GM18951 (cell line): ENCODE results near the gene MYOF.
"Not testable (repeated sequence)": the region's sequence is repeated elsewhere in the genome, so short reads cannot be mapped to it uniquely, and the experiment has no call there.

Source experiments
- POLR2A ChIP-seq: IDR thresholded peaks from 4 replicates; pipeline ENCODE4 v1.6.1; 2011; ENCODE audit warnings: mild to moderate bottlenecking; ENCODE audit not compliant: insufficient read length, insufficient read depth; ENCODE audit errors: extremely low read depth
- in situ Hi-C: fragments of 300-500 bp; cut with MboI; formaldehyde crosslinking; loops from one replicate; pipeline ENCODE4 v1.12.0; 2022; ENCODE audit warnings: low sequenced_read_pairs, mixed read lengths, inconsistent platforms; ENCODE audit not compliant: unreplicated experiment

MYOF gene

DNA sequence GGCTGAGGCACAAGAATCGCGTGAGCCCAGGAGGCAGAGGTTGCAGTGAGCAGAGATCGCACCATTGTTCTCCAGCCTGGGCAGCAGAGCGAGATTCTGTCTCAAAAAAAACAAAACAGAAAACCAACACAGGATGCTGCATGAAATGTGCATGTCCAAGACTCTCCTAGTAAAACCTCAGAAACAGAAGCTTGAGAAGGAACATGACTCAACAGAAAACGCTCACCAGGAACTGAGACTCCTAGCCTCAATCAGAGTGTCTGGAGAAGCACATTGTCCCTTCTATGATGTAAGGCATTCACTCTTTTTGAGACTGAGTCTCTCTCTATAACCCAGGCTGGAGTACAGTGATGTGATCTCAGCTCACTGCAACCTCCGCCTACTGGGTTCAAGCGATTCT lies 168.3 kb downstream of the MYOF start:
- TF ChIP-seq POLR2A = no peak
- in situ Hi-C loops = no loop called here

DNA sequence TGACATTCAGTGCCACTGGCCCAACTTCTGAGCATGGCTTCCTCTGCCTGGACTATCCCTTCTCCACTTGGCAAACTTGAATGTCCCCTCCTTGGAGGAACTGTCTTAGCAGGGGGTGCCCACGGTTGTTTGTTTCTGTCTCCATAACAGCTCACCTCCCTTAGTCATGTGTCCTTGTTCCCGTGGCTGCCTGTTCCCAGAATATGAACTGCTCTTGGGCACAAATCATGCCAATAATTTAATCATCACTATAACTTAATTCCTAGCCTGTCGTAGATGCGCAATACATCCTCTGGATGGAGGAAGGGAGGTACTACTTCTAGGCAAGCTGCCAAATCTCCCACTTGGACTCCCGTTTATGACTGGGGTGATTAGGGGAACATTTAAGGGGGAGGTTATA lies 173.1 kb downstream of the MYOF start:
- in situ Hi-C loops = no loop called here
- no peak for TF ChIP-seq POLR2A

DNA sequence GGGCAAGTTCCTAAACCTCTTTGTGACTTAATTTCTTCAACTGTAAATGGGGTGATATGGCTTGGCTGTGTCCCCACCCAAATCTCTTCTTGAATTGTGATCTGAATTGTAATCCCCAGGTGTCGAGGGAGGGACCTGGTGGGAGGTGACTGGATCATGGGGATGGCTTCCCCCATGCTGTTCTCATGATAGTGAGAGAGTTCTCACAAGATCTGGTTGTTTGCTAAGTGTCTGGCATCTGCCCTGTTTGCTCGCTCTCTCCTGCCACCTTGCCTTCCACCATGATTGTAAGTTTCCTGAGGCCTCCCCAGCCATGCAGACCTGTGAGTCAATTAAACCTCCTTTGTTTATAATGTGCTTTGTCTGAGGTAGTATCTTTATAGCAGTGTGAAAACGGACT lies 177.0 kb downstream of the MYOF start:
- no peak for TF ChIP-seq POLR2A
- in situ Hi-C loops = no loop called here

DNA sequence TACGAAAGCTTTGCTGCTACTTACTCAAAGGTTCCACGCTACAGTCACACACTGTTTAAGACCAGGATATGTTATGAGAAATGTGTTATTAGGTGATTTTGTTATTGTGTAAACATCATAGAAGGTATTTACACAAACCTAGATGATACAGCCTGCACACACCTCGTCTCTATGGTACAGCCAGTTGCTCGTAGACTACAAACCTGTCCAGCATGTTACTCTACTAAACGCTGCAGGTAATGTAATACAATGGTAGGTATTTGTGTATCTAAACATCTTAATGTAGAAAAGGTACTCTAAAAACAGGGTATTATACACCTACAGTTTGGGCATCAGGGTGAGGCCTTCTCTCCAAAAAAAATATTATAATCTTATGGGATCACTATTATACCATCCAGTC lies 181.2 kb downstream of the MYOF start:
- in situ Hi-C loops = no loop called here
- TF ChIP-seq POLR2A = no peak

DNA sequence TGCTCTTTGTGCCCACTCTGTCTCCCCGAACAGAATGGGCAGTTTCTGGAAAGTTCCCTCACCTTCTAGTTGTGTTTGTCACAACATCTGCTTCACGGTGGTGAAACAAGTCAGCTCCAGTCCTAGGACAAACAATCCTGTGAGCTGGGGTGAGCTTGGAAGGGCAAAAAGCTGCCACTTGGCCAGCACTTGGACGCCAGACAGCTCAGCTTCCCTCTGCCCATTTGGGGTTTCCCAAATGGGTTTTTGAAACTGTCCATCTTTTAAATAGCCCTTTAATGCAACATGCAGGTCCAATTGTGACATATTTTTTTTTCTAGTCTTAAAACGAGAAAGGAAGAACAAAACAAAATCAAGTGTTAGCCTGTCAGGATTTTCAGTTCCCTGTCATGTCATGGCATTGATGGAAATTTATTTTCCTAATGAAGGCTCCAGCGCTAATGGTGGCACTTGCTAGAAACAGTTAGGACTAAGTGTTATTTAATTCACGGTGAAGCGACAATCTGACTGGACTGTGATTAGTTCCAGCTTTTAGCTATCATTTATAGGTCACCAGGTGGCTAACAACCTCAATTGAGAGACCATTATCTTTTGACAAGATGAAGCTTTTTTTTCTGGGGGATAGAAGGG lies 181.7 kb downstream of the MYOF start:
- in situ Hi-C loops = no loop called here

DNA sequence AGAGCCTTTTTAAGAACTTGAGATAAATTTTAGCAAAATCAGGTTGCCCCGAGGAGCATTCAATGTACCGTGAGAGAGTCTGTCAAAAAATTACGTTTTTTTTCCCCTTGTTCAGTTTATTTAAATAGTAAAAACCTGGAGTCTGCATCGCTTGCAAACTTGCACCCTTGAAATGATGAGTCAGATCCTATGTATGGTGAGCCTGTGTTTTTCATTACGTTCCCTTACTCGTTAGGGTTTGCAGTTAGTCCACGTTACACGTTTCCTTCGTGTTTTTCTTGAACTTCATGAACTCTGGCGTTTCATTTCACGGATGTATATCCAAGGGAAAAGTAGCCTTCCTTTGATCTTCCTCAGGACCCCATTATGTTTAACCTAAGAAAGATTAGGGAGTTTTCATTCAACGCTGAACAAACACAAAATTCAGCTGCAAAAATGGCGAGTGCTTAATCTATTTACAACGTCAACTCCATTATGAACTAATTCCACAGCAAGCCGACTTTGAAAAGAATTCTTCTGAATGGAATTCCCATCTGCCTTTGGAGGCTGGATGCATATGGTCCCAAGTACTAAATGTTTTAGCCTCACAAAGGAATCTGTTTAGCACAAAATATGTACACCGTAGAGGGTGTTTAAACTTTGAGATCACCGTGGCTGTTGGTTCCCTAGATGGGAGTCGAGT lies 182.4 kb downstream of the MYOF start:
- in situ Hi-C loops = loop anchor here (10.0 kb wide), 1 partner anchor 225 kb away; the partner anchor contains the start of gene CYP26A1
- TF ChIP-seq POLR2A = no peak

More for the DNA sequence above, 181.7 kb downstream of the MYOF start:
- TF ChIP-seq POLR2A = no peak

DNA sequence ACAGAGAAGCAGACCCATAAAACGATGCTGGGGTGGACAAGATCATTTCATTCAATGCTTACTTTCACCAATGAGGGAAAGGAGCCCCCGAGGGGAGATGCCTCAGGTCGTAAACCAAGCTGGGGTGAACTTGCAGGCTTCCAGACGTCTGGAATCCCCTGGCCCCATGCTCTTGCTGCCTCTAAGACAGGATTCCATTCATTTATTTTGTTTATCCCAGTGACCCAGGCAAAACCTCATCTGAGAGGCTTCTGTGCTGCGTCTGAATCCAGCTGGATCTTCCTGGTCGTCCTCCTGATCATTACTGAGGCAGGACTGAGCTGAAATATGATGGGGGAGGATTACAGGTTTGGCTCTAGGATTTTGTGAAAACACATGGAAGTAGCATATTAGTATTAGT lies 182.9 kb downstream of the MYOF start:
- in situ Hi-C loops = loop anchor here (10.0 kb wide), 1 partner anchor 224 kb away; the partner anchor contains the start of gene CYP26A1
- TF ChIP-seq POLR2A = no peak

DNA sequence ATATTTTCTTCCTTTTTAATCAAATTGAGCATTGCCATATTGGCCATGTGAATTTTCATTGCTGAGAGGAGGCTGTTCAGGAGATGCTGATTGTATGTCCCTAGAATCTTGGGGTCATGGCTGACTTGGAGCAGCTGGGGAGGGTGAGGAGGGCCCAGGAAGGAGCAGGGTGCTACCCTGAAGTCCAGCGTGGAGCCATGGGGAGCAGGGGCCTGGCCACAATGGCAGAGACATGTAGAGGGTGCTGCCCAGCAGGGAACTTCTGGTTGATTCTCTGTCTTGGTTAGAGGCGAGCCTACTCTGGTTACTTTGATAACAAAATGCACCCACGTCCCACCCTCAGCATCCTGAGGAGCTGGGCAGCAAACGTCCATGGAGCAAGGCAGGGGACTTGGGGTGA lies 186.0 kb downstream of the MYOF start:
- TF ChIP-seq POLR2A = no peak
- in situ Hi-C loops = loop anchor here (10.0 kb wide), 1 partner anchor 221 kb away; the partner anchor contains the start of gene CYP26A1

DNA sequence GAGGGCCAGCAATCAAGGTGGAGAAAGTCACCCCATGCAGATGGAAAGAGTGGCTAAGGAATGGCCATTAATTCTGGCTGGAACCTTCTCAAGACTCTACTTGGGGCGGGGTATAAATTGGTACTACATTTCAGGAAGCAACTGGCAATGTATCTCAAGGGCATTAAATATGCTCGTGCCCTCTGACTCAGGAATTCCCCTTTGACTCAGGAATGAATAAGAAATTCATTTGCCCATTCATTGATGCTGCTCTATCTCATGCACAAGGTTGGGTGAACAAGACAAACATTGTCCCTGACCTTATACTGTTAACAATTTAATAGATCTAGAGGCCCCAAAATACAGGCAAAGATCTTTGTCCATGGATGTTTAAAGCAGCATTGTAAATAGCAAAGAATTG lies 188.1 kb downstream of the MYOF start:
- in situ Hi-C loops = loop anchor here (10.0 kb wide), 1 partner anchor 219 kb away; the partner anchor contains the start of gene CYP26A1

DNA sequence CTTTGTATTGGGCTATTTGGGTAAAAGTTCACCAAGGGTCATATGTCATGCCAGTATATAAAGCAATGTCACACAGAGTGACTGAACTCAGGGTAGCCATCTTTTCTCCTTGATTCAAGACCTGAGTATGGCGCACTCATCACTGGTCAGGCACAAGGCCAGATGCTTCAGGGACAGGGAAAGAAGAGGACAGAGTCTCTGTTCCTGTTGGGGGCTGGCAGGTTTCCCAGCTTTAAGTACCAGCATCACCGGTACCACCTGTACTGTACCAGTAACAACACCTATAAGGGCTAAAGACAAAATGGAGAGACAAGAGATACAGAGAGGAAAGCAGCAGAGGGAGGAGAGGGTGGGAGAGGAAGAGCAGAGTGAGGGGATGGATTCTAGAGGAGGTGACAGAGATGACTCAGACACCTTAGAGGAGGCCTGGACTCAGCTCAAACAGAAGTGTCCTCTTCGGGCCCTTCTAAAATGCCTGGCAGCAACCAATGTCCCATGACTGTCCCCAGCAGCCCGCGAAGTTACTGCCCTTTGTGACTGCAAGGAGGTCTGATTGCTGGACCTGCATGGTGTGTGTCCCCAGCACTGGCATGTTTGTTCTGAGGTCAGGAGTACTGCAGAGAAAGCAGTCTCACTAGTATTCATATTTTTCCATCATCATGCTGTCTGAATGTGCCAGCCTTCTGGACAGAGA lies 191.3 kb downstream of the MYOF start:
- no peak for TF ChIP-seq POLR2A
- in situ Hi-C loops = loop anchor here (10.0 kb wide), 1 partner anchor 216 kb away; the partner anchor contains the start of gene CYP26A1

More for the DNA sequence above, 188.1 kb downstream of the MYOF start:
- TF ChIP-seq POLR2A = no peak

DNA sequence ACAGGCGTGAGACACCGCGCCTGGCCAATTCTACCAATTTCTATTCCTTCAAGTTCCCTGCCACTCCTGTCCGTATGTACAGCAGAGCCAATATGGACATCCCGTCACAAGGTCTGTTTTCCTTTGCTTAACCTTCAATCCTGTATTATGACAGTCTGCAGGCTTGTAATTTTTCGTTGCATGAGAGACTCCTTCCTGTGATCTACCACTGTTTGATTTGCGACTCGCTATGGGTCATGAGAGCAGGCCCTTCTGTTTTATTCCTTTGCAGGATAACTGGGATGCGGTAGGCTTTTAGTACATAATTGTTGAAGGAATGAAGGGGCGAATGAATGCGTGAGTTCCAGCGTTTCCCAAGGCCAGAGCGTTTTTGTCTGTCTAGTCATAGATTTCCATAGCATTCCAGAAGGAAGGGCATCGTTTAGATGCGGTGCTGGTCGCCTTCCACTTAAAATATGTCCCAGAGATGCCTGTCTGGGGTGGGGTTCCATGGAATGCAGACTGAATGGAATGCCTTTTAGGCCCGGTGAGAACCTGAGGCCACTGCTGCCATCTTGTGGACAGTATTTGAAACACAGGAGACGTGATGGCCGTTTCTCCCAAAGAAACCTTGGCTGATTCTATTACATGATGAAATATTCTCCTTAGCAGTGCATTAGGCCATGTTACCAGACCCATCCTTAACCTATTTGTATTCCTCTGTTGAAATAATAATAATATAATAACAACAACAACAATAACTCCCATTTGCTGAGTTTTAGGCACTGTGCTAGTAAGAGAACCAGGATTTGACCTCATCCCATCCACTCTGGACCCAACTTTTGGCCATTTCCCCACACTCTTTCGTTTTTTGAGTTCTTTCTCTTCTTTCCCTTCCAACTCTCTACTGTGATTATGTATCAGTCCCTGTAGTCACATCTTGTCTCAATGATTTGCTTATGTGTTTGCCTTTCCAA lies 193.2 kb downstream of the MYOF start:
- TF ChIP-seq POLR2A = no peak
- in situ Hi-C loops = no loop called here

DNA sequence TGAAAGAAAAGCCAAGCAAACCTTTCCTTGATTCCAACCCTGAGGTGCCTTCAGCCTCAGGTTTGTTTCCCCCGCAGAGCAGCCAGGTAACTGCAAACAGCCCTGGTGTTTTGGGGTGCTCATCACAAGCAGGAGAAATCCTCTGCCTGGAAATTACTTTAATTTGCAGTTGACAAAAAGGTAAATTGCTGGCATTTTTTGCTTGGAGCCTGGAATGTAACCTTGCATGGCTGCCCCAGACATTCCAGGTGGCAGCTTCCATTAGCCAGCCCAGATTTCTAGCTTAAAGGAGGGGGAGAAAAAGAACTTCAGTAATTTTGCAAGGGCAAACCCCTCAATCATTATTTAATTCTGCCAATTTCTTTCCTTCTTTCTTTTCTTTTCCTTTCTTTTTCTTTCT lies 194.4 kb downstream of the MYOF start:
- in situ Hi-C loops = no loop called here
- TF ChIP-seq POLR2A = no peak

DNA sequence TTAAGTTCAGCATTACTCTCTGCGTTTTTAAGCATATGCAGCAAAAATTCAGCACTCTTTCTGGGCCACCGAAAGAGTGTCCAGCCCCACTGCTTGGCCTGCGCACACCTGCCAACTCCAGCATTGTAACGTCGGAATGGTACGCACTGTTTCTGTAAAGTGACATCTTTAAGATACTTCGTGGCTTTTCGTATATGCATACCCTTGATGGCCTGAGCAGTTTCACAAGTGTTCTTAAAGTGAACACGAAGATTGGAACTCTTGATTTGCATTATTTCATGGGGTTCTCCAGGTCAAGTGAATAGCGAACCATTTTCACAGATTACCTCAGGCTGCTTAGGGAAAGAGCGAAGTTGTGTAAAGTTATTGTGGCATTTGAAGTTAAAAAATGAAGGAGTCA lies 197.9 kb downstream of the MYOF start:
- in situ Hi-C loops = not testable (repeated sequence)
